NCI-H345 treated with DMSO at 0.1 percent for 48 hours (cell line): Measurements from ENCODE around the gene DHRS7B.
"Not testable (repeated sequence)": the region's sequence is repeated elsewhere in the genome, so short reads cannot be mapped to it uniquely, and the experiment has no call there.

ENCODE experiments used
- DNase-seq: peaks from one replicate; lab custom pipeline; 2025; ENCODE audit not compliant: unreplicated experiment; lab: John Stamatoyannopoulos, UW

Gene DHRS7B

DNA sequence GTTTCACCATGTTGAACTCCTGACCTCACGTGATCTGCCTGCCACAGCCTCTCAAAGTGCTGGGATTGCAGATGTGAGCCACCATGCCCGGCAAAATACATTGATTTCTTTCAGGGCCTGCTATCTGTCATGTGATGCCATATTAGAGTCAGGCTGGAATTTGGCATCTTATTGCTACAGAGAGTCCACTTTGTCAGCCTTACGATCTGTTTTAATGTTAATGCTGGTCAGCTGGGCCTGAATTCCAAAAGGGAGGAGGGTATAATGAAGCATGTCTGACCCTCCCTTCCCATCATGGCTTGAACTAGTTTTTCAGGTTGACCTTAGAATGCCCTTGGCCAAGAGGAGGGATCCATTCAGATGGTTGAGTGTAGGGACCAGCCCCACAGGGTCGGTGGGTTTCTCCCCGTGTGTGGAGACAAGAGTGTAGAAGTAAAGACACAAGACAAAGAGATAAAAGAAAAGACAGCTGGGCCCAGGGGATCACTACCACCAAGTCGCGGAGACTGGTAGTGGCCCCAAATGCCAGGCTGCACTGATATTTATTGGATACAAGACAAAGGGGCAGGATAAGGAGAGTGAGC lies 19.6 kb upstream of the DHRS7B start:
- DNase-seq = not testable (repeated sequence)

DNA sequence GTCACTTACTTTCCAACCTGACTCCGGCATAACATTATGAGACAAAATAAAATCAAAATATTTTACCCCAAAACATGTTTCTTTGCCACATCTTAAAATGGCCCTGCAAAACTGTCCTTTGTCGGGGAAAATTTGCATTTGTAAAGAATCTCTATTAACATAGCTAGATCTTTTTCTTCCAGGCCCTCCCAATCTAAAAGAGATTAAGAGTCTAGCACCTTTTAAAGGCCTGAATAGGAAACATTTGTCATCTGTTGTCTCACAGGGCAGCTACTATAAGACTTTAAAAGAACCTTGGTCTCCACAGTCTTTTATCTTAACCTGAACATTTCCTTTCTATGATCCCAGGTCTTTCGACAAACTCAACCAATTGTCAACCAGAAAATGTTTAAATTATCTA lies 18.1 kb upstream of the DHRS7B start:
- DNase-seq = no peak

DNA sequence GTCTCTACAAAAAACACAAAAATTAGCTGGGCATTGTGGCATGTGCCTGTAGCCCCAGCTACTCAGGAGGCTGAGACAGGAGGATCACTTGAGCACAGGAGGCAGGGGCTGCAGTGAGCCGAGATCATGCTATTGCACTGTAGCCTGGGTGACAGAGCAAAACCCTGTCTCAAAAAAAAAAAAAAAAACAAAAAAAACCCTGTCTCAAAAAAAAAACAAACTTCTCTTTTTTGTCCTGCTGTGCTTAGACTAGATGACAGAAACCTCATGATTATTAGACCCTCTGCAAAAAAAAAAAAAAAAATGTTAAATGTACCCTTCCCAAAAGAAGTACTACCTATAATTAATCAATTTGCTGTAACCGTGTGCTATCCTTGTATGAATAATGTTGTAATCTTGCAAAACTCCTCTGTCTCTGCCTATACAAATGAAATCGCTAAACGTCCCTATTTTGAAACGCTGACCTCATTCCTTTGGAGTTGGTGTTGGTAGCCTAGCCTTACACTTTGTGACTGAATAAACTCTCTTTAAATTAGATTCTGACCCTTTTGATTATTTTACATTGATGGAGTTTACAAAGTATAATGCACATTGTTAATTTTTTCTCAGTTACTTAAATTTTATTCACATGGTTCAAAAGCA lies 13.6 kb upstream of the DHRS7B start:
- DNase-seq = no peak

DNA sequence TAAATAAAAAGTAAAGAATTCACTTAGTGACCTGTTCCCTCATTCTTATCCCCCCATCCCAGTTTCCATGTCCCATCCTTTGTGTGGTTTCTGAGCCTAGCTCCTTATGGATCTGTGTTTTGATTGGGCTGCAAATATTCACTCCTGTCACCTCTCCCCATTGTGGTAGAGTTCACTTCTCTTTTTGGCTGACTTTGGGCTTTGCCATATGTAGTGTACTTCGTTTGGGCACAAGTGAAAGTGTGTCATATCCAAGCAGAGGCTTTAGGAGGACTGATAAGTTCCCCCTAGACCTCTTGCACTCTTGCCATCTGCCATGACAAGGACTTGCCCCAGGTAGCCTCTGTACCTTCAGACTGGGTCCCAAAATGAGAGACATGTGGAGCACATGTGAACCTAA lies 13.0 kb upstream of the DHRS7B start:
- DNase-seq = no peak

DNA sequence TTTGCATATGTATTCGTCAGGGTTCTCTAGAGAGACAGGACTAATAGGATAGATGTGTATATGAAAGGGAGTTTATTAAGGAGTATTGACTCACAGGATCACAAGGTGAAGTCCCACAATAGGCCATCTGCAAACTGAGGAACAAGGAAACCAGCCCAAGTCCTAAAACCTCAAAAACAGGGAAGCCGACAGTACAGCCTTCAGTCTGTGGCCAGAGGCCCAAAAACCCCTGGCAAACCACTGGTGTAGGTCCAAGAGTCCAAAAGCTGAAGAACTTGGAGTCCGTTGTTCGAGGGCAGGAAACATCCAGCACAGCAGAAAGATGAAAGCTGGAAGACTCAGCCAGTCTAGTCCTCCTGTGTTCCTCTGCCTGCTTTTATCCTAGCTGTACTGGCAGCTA lies 12.0 kb upstream of the DHRS7B start:
- DNase-seq = not testable (repeated sequence)

DNA sequence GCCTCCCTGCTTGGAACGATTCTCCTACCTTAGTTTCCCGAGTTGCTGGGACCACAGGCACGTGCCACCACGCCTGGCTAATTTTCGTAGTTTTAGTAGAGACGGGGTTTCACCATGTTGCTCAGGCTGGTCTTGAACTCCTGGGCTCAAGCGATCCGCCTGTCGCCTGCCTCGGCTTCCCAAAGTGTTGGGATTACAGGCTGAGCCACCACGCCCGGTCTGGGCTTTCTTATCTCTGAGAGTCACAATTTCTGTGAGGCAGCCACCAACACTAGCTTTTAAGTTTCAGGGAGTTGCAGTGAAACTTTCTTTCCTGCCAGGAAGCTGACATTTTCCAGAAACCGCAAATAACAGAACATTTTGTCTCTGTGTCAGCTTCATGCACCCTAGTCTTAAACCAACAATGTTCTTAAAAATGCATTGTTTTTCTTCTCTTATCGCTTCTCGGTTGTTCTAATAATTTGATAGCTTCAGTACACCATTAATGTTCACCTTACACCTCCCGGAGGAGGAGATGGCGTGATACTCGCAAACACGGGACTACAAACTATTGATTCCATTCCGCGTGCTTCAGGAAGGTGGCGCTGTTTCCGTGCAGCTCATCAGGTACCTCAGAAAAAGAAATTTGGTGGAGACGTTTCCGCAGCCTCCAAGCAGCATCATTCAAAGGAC lies 7.4 kb upstream of the DHRS7B start:
- peak; percentile 42 for DNase-seq

DNA sequence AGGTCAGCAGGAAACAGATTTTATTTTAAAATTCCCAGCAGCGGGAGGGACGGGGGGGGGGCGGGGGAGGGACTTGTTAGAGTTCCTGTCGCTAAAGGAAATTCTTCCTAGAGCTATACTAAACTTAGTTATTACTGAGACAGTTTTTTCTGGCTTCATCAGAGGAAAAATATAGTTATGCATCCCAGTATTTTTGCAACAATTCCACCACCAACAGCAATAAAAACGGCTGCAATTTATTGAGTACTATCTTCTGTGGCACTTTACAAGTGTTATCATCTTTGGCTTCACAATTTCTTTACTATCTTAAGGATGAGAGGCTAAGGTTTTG lies 6.9 kb upstream of the DHRS7B start:
- DNase-seq = no peak

DNA sequence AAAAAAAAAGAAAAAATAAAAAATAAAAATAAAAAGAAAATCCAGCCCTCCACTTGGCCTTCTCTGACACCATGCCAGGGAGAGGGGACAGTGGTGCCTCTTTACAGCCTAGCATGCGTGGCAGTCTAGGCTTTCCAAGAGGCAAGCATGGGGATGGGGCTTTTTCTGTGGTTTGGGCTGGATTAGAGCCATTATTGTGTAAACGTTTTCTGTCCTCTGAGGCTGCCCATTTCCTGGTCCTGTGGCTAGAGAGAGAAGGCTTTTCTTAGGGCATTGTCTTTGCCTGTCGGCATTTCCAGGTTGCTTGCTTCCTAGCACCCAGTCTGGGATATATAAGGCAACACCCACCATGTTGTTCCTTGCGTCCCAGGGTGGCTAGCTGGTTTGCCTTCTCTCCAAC lies 2.7 kb upstream of the DHRS7B start:
- no peak for DNase-seq

DNA sequence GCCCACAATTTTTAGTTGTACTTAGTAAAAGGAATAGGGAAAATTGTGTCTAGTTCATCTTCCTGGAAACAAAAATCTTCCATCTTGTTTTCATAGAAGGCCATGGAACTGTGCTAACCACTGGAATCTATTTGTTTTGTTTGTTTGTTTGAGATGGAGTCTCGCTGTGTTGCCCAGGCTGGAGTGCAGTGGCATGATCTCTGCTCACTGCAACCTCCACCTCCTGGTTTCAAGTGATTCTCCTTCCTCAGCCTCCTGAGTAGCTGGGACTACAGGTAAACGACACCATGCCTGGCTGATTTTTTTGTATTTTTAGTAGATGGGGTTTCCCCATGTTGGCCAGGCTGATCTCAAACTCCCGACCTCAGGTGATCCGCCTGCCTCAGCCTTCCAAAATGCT lies 2.2 kb upstream of the DHRS7B start:
- not testable (repeated sequence) for DNase-seq

DNA sequence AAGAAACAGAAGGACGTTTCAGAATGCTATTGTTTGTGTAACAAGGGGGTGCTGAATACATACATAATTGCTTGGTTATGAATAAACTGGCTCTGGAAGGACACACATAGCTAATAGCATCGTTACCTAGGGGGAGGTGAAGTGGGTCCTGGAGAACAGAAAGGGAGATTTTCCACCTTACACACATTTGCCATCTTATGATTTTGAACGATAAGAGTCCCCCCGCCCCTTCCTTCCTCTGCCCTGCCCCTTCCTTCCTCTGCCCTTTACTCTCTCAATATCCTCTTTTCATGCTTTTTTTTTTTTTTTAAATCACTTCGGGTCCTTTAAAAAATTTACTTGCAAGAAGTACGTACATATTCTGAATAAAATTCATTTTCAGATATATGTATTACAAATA lies 902 bp upstream of the DHRS7B start:
- no peak for DNase-seq

DNA sequence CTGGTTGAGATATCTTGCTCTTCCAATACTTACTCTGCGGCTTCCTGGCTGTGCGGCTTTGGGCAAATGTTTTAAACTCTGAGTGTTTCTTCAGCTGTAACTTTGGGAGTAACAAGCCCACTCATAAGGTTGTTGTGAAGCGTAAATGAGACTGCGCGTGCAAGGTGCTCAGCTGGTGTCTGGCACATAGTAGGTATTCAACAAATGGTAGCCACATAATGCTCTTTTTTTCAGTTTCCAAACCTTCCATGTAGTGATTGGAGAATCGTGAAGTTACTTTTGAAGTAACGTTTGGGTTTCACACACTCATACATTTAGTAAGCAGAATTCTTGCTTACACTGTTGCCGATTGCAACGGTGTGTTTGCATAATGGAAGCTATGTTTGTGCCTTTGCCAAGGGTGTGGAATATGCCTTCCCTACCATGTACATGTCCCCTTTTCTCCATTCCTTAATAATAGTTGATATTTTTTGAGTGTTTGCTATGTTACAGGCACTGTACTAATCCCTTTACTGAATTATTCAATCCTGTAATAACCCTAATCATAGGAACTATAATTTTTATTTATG lies 829 bp downstream of the DHRS7B start:
- no peak for DNase-seq

DNA sequence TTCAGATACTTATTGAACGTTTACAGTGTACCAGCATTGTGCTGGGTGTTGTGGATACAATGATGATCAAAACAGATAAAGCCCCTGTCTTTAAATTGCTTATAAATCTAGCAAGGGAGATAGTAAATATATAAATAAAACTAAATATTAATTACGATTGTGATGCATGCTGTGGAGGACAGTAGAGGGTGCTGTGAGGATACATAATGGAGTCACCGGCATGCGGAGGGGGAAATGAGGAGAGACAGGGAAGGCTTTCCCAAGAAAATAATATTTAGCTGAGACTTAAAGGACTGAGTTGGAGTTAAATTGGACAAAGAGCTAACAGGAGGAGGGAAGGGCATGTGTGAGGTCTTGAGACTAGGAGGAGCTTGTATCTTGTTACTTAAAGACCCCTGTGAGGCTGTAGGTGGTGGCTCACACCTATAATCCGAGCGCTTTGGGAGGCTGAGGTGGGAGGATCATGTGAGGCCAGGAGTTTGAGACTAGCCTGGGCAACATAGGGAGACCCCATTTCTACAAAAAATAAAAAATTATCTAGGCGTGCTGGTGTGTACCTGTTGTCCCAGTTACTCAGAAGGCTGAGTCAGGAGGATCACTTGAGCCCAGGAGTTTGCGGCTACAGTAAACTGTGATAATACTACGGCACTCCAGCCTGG lies 2.4 kb downstream of the DHRS7B start:
- no peak for DNase-seq

DNA sequence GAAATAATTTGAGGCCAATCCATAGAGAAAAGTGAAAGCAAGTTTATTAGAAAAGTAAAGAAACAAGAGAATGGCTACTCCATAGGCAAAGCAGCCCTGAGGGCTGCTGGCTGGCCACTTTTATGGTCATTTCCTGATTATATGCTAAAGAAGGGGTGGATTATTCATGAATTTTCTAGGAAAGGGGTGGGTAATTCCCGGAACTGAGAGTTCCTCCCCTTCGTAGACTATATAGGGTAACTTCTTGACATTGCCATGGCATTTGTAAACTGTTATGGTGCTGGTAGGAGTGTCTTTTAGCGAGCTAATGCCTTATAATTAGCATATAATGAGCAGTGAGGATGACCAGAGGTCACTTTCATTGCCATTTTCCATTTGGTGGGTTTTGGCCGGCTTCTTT lies 4.4 kb downstream of the DHRS7B start:
- DNase-seq = no peak

DNA sequence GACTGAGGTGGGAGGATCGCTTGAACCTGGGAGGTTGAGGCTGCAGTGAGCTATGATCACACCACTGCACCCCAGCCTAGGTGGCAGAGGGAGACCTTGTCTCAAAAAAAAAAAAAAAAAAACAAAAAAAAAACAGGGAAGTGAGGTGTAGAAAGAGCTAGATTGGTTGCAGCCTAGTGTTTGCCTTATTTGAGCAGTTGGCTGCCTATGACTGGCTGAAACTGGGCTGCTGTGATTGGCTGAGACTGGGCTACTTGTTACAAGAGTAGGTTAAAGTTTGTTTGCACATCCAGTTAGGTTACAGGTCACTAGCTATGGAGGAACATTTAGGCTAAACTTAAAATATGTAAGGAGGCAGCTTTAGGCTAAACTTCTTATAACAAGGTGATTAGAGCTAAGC lies 5.7 kb downstream of the DHRS7B start:
- no peak for DNase-seq

DNA sequence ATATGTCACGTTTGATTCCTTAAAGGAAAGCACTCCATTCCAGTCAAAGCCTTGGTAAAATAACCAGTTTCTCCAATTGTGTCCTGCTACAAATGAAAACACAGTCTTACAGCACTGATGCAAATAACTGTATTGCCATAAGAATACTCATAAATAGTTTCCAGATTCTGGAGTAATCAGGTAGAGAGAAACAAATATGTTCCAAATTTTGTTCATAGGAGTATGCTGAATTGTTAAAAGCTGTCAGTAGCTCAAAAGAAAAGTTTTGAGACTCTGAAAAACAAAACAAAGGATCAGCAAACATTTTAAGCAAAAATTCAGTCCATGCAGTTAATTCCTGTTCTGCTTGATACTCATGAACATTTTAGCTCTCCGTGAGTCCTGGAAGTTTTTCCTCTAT lies 7.8 kb downstream of the DHRS7B start:
- DNase-seq = no peak

DNA sequence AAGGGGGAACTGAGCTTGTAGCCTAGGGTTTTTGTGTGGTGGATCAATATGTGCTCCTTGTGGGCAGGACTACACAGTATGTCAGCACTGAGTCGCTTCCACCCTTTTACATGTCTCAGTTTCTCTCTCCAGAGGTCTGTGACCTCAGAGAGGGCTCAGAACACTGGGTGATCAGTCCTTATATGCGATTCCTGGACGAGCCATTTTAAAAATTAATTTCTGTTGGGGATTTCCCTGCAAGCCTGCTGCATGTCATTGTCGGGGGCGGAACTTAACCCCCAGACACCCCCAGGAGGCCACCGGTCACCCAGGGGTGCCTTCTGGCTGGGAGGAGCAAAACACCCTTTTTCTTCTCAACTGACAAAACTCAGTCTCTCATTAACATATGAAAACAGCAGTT lies 14.1 kb downstream of the DHRS7B start:
- no peak for DNase-seq

DNA sequence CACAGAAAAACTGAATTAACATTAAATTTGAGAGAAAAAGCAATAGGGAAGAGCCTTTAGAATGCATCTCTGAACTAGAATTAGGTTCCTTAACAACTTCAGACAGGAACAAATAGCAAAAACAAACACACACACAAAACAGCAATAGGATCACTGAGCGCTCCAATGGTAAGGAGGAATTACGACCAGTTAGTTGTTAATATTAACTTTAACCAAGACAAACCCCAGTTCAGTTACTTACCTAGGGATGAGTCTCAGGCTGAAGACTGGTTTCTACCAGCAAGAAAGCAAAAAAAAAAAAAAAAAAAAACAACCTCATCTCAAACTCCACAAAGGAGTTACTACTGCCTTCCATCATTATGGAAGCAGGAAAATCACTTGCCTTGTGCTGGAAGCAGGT lies 14.6 kb downstream of the DHRS7B start:
- no peak for DNase-seq

DNA sequence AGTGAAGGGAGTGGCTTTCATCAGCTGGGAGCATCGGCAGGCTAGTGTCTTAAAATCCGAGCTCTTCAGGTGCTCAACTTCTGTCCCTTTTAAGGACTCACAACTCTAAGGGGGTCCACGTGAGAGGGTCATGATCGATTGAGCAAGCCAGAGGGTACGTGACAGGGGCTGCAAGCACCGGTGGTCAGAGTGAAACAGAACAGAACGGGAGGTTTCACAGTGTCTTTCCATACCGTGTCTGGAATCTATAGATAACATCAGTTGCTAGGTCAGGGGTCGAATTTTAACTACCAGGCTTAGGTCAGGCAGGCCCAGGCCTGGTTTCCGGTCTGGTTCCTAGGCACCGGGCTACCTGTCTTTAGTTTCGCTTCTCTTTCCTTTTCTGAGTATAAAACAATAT lies 15.3 kb downstream of the DHRS7B start:
- not testable (repeated sequence) for DNase-seq

DNA sequence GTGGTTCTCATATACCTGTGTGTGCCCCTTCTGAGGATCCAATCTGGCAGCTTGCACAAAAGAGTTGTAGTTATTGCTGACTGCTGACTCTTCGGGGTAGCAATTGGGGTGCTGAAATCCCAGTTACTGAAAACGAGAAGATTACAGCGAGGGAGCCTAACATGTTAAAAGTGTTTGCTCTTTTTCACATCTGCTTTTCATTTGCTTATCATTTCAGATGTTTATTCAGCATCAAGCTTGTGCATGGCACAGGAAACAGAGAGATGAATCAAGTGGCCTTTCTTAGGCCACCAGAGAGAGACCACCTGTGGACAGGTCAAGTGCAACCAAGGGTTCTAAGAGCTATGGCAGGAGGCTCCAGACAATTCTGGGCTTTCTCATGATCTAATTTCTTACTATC lies 16.9 kb downstream of the DHRS7B start:
- DNase-seq = no peak

DNA sequence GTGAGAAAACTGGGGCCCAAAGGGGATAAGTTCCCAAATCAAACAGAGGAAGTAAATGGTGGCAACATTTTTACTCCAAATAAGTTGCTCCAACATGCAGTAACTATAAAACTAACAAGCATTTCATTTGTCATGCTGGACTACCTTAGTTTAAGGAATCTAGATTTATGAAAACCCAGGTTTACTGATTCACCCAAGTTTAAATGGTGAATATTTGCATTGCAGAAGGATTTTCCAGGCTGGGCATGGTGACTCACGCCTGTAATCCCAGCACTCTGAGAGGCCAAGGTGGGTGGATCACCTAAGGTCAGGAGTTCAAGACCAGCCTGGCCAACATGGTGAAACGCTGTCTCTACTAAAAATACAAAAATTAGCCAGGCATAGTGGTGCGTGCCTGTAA lies 17.5 kb downstream of the DHRS7B start:
- DNase-seq = not testable (repeated sequence)

DNA sequence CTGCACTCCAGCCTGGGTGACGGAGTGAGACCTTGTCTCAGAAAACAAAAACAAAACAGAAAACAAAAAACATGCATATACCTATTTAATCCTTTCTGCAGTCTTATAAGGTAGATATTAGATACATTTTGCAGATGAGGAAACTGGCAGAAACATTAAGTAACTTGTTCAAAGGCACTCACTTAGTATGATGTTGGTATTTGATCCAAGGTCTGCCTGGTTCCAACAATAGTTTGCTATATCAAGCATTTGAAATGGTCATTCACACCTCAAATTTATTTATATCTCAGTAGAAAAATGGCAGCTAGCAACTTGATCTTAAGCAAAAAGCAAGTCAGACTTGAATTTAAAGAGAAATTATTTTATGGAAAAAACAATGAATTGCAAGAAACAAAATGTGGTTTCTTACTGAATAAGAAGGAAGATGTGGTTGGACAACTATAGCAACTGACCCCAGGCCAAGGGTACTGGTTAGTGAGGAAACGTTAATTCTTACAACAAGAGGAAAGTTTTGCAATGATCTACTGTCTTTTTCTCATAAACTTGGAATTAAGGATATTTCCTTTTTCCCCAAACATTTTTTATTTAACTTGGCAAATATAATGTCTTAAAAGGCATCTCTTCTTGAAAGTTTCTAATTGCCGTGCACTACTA lies 19.7 kb downstream of the DHRS7B start:
- DNase-seq = no peak
